HL-60 (cell line): ENCODE data around the gene AIFM2.

Experiments
- DNase-seq, 2 experiments: peaks; one replicate each; pipeline ENCODE4 v3.0.0-alpha.2; 2010 to 2020; ENCODE audit warnings: low read depth in 1 of 2, low spot score in 1 of 2
- H3K27ac ChIP-seq: fragments of 250-450 bp; sonication (Bioruptor Pico); replicated peaks from 2 replicates; pipeline ENCODE4 v1.5.1; 2020; ENCODE audit warnings: mild to moderate bottlenecking, moderate library complexity
- H3K27me3 ChIP-seq: fragments of 250-450 bp; sonication (Bioruptor Pico); 2 replicates; pipeline ENCODE4 v1.5.1; 2021; ENCODE audit warnings: mild to moderate bottlenecking, moderate library complexity; ENCODE audit not compliant: insufficient read depth, poor library complexity, severe bottlenecking
- H3K4me3 ChIP-seq: replicated peaks from 2 replicates; pipeline ENCODE4 v1.5.1; 2011; ENCODE audit warnings: mild to moderate bottlenecking, control low read depth, low read length; ENCODE audit not compliant: insufficient read depth
- CTCF ChIP-seq: IDR thresholded peaks from one replicate; pipeline ENCODE4 v1.5.1; 2011; ENCODE audit warnings: low read length, control low read depth, inconsistent platforms; ENCODE audit not compliant: insufficient read depth
- GABPA ChIP-seq: IDR thresholded peaks from 2 replicates; pipeline ENCODE4 v1.6.1; 2012; ENCODE audit warnings: low read depth
- POLR2AphosphoS5 ChIP-seq: IDR thresholded peaks from 2 replicates; pipeline ENCODE4 v1.6.1; 2012; ENCODE audit warnings: low read depth
- REST ChIP-seq: IDR thresholded peaks from 2 replicates; pipeline ENCODE4 v1.6.1; 2012; ENCODE audit warnings: low read depth; ENCODE audit not compliant: insufficient replicate concordance
- SPI1 ChIP-seq: IDR thresholded peaks from 2 replicates; pipeline ENCODE4 v1.6.1; 2012; ENCODE audit warnings: low read depth, mild to moderate bottlenecking, borderline replicate concordance

Gene AIFM2

GRCh38 chr10:70114902-70115301, 17.7 kb downstream of the AIFM2 start:
- no peak for DNase-seq
- Histone ChIP-seq H3K4me3 (no peak overlapping the region), H3K27ac (no peak overlapping the region), H3K27me3 (no peaks in the 10 kb centered on the region)
- TF ChIP-seq SPI1: no peak
- TF ChIP-seq CTCF: no peak
- no peak for TF ChIP-seq REST
- no peak for TF ChIP-seq GABPA
- TF ChIP-seq POLR2AphosphoS5: no peak

- Histone ChIP-seq H3K27ac (no peak overlapping the region), H3K27me3 (no peaks in the 10 kb centered on the region), H3K4me3 (no peak overlapping the region)
- no peak for DNase-seq
- no peak for TF ChIP-seq GABPA
- no peak for TF ChIP-seq POLR2AphosphoS5
- TF ChIP-seq CTCF: no peak
- TF ChIP-seq REST: no peak
- TF ChIP-seq SPI1: no peak
Observed at GRCh38 chr10:70112071-70112470, 20.6 kb downstream of the AIFM2 start.

- DNase-seq: no peak
- H3K4me3 ChIP-seq: no peak overlapping the region
- no peak overlapping the region for H3K27ac ChIP-seq
- TF ChIP-seq GABPA: no peak
- TF ChIP-seq REST: no peak
- TF ChIP-seq POLR2AphosphoS5: no peak
- TF ChIP-seq SPI1: no peak
- no peak for TF ChIP-seq CTCF
- no peaks in the 10 kb centered on the region for H3K27me3 ChIP-seq
Observed at GRCh38 chr10:70111496-70111895, 21.1 kb downstream of the AIFM2 start.
